Central memory CD8-positive, alpha-beta T cell (primary cell): ENCODE data around the gene ERCC2.

ENCODE experiments used
- ATAC-seq: fragments of 150-1000 bp; cut with Tn5 transposase; replicated peaks from 2 replicates; pipeline ENCODE4 v1.10.0; 2022; ENCODE audit warnings: mild to moderate bottlenecking, moderate FRiP score, moderate number of reproducible peaks; ENCODE audit not compliant: poor library complexity, severe bottlenecking; ENCODE audit errors: extremely low read depth
- DNase-seq, 2 donors: peaks; one replicate each; pipeline ENCODE4 v3.0.0; 2021; ENCODE audit warnings: low spot score in 2 of 2
- H3K27ac Mint-ChIP-seq: one replicate; pipeline ENCODE4 v1.8.0; 2022; ENCODE audit warnings: low read depth, mild to moderate bottlenecking, moderate library complexity, mixed read lengths
- H3K27me3 Mint-ChIP-seq: one replicate; pipeline ENCODE4 v1.8.0; 2022; ENCODE audit warnings: mixed read lengths
- H3K36me3 Mint-ChIP-seq: one replicate; pipeline ENCODE4 v1.8.0; 2022; ENCODE audit warnings: mild to moderate bottlenecking, moderate library complexity, mixed read lengths; ENCODE audit not compliant: insufficient read depth
- H3K4me1 Mint-ChIP-seq: one replicate; pipeline ENCODE4 v1.8.0; 2022; ENCODE audit warnings: mixed read lengths
- H3K4me3 Mint-ChIP-seq: one replicate; pipeline ENCODE4 v1.8.0; 2022; ENCODE audit warnings: mild to moderate bottlenecking, moderate library complexity, mixed read lengths
- H3K9me3 Mint-ChIP-seq: one replicate; pipeline ENCODE4 v1.8.0; 2022; ENCODE audit warnings: mixed read lengths

The ERCC2 gene

DNA sequence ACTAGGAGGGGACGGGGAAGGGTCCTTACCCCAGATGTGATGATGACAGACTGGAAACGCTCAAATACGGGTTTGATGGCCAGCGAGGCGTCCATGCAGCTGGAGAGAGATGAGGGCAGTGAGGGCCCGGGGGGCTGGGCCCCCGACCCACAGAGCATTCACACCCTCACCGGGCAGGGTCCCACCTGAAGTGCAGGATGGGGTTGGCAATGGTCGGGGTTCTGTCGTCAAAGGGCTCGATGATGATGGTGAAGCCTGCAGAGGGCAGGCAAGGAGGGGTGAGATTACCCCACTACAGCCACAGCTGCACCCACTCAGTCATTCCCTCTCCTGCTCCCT, 13.0 kb downstream of the ERCC2 start:
- Mint-ChIP-seq H3K4me1 (peaks cover 7% of the 10 kb centered on the region), H3K27ac (no peak overlapping the region)

DNA sequence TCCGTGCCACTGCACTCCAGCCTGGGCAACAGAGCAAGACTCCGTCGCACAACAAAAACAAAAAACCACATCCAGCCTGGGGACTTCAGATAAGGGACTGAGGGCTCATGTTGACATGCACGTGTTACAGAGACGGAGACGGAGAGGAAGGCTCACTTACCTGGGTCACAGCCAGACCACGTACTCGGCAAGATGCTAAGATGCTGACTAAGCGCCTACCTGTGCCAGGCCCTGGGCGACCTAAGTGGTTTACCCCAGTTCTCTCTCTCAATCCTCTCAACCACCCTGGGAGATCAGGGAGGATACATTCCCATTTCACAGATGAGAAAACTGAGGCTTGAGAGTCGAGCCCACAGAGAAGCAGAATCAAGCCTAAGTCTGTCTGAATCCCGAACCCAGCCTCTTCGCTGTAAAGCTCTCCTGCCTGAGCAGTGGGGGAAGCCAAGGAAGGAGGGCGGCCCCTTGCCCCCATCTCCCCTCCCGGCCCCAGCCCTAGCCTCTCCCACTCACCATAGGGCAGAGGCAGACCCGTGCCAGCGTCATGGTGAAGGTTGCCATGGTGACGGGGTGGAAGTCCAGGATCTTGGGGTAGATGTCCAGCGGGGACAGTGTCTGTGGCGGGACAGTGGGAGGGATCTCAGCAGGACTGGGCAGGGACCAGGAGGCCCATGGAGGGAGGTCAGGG, 13.5 kb downstream of the ERCC2 start:
- Mint-ChIP-seq H3K4me1 (peaks cover 7% of the 10 kb centered on the region), H3K9me3 (no peaks in the 10 kb centered on the region), H3K27me3 (no peaks in the 10 kb centered on the region), H3K36me3 (peaks cover 8% of the 10 kb centered on the region), H3K4me3 (no peak overlapping the region), H3K27ac (no peak overlapping the region)
- DNase-seq (no peak), ATAC-seq (no peak)

More for the DNA sequence above, 13.0 kb downstream of the ERCC2 start:
- no peak overlapping the region for H3K4me3 Mint-ChIP-seq
- DNase-seq (no peak), ATAC-seq (no peak)
- peaks cover 8% of the 10 kb centered on the region for H3K36me3 Mint-ChIP-seq
- no peaks in the 10 kb centered on the region for H3K27me3 Mint-ChIP-seq
- no peaks in the 10 kb centered on the region for H3K9me3 Mint-ChIP-seq

DNA sequence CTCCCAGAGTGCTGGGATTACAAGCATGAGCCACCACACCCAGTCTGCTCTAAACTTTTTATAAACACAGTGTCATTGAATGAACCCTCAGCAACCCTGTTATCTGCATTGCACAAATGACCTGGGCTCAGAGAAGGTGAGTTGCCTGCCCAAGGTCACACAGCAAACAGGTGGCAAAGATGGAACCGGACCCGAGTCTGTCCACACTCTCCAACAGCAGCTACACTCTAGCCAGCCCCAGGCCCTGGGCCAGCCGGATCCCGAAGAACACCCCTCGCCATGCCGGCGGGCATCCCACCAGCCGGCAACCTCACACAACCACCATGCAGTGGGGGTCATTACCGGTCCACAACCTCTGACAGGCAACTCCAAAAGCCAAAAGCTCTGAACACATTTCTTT, 14.5 kb downstream of the ERCC2 start:
- no peak overlapping the region for H3K4me3 Mint-ChIP-seq

DNA sequence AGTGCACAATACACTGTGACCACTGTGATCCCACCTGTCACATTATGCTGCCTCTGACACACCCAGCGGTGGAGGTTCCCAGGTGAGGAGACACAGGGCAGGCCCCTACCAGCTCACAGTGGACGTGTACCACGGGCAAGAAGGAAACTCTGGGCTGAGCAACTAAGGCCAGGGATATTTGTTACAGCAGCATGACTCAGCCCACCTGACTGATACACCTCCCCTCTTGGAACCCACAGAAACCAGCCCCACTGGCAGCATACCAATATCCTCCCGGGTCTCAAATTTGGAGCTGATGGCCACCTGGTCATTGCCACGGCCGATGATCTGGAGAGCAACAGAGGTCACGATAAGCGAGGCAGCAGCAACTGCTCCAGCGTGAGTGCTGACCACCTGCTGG, 15.0 kb downstream of the ERCC2 start:
- no peaks in the 10 kb centered on the region for H3K27me3 Mint-ChIP-seq
- no peak overlapping the region for H3K4me3 Mint-ChIP-seq
- H3K27ac Mint-ChIP-seq, result no peak overlapping the region
- peaks cover 7% of the 10 kb centered on the region for H3K4me1 Mint-ChIP-seq
- no peak for DNase-seq
- peaks cover 12% of the 10 kb centered on the region for H3K36me3 Mint-ChIP-seq
- no peak for ATAC-seq
- no peaks in the 10 kb centered on the region for H3K9me3 Mint-ChIP-seq

More for the DNA sequence above, 14.5 kb downstream of the ERCC2 start:
- Mint-ChIP-seq H3K4me1 (peaks cover 7% of the 10 kb centered on the region), H3K36me3 (peaks cover 9% of the 10 kb centered on the region), H3K27ac (no peak overlapping the region), H3K9me3 (no peaks in the 10 kb centered on the region), H3K27me3 (no peaks in the 10 kb centered on the region)
- DNase-seq (no peak), ATAC-seq (no peak)

DNA sequence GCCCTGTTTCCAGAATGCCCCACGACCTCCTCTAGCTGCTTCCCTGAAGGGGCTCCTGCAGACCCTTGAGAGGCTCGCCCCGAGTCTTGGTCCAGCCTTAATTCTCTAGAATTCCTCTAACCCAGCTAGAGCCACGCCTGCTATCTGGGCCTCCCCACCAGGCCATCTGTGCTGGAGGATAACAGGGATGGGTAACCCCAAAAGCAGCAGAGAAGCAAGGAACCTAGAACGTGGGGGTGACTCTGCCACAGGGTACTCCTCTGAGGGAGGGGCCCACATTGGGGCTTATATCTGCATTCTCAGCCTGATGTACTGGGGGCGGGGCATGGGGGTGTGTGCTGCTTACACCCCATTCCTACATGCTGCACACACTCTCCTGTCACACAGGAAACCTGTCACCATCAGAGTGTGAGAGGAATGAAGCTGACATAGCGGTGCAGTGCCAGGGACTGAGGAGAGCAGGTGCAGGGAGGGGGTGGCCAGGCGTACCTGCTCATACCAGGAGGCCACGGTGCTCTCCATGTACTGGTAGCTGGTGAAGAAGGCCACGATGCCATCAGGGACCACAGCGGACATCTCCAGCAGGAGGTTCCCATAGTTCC, 16.0 kb downstream of the ERCC2 start:
- peaks cover 10% of the 10 kb centered on the region for H3K36me3 Mint-ChIP-seq
- H3K27ac Mint-ChIP-seq, result peak overlapping the region; percentile 6
- H3K9me3 Mint-ChIP-seq, result no peaks in the 10 kb centered on the region
- peak; percentile 36 for ATAC-seq
- peak overlapping the region; percentile 9 for H3K4me3 Mint-ChIP-seq
- DNase-seq, result no peak
- H3K4me1 Mint-ChIP-seq, result peaks cover 7% of the 10 kb centered on the region
- no peaks in the 10 kb centered on the region for H3K27me3 Mint-ChIP-seq

DNA sequence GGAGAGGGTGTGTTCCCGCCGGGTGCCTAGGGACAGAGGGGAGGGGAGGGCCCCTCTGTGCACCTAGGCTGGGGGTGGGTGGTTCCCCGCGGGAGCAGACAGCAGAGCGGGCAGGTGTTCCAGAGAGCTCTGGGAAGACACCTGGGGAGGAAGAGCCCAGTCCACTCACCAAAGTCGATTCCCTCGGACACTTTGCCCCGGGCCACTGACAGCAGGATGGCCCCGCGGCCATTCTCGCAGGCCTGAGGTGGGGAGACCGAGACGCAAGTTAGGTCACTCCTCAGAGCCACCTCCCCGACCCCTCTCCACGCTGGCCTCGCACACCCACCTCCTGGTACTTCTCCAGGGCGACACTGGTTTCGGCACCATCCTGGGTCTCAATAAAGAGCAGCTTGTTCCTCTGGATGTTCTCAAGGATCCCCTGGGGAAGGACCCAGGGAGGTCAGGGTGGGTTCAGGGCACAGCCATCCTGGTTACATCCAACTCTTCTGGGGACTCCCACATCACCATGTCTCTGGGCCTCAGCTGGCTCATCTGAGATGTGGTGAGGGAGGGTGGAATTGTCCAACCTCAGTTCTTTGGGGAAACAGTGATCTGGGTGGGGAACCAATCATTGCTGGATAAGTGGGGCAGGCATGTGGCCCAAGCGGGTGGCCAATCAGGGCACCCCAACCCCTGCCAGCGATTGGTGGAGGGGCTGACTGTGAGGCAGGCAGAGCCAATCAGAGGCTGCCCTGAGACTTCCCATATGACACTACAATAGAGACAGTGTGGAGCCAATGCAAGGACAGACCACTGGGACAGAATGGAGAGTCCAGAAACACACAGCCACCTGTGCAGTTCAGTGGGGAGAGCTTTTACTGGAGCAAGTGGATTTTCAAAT, 17.2 kb downstream of the ERCC2 start:
- DNase-seq (no peak), ATAC-seq (no peak)
- H3K27ac Mint-ChIP-seq, result peak overlapping the region; percentile 6
- H3K36me3 Mint-ChIP-seq, result peaks cover 10% of the 10 kb centered on the region
- H3K4me1 Mint-ChIP-seq, result peaks cover 7% of the 10 kb centered on the region
- no peak overlapping the region for H3K4me3 Mint-ChIP-seq
- no peaks in the 10 kb centered on the region for H3K27me3 Mint-ChIP-seq
- H3K9me3 Mint-ChIP-seq, result no peaks in the 10 kb centered on the region

DNA sequence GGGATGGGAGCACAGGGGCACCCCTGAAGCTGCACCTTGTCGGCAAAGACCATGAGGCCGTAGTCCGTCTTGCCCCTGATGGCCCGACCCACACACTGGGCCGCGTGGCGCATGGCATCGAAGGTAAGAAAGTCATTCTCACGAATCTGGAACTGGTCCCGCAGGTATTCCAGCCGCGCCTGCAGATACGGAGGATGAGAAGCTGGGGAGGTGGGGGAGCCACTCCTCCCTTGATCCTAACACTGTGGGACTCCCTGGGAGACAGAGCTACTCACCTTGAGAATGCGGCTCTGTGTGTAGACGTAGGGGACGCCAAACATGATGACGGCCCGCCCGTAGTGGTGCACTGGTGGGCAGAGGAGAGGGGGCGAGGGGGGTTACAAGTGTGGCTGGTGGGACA, 17.9 kb downstream of the ERCC2 start:
- Mint-ChIP-seq H3K36me3 (peaks cover 10% of the 10 kb centered on the region), H3K4me1 (peaks cover 7% of the 10 kb centered on the region), H3K27me3 (no peaks in the 10 kb centered on the region), H3K4me3 (no peak overlapping the region), H3K27ac (no peak overlapping the region), H3K9me3 (no peaks in the 10 kb centered on the region)
- DNase-seq, result no peak
- ATAC-seq, result no peak

DNA sequence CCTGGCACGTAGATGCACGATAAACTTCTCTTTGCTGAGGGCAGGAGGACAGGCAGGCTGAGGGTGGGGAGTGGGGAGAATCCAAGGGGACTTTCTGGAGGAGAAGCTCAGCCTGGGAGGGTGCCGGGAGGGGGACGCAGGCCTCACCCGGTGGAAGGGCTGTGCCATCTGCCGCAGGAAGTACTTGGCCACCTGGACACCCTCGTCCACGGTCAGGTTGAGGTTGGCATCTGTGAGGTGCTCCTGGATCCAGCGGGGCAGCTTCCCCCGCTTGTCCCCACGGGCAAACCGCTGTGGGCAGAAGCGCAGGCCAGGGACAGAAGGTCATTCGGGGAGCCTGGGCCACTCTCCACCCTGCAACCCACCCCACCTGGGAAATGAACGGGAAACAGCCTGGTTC, 18.3 kb downstream of the ERCC2 start:
- no peaks in the 10 kb centered on the region for H3K27me3 Mint-ChIP-seq
- H3K9me3 Mint-ChIP-seq, result no peaks in the 10 kb centered on the region
- H3K4me1 Mint-ChIP-seq, result peaks cover 7% of the 10 kb centered on the region
- ATAC-seq (no peak), DNase-seq (no peak)
- no peak overlapping the region for H3K4me3 Mint-ChIP-seq
- H3K36me3 Mint-ChIP-seq, result peaks cover 10% of the 10 kb centered on the region
- H3K27ac Mint-ChIP-seq, result no peak overlapping the region

DNA sequence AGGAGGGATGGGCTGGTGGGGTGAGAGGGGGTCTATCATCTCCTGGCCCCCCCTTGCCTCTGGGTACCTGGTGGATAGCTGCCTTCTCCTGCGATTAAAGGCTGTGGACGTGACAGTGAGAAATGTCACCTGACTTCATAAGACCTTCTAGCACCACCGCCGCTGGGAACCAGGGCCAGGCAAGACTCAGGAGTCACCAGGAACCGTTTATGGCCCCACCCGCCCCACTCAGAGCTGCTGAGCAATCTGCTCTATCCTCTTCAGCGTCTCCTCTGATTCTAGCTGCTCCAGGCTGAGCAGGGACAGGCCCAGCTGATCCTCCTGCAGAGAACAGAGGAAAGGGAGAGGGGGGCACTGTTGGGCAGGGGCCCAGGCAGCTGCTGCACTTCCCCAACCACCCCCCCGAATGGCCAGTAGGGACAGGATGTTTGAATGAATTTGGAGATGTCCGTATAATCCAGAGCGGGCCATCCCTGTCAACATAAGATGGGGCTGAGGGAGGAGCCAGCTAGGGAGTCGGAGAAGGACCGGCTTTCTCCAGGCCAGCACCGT, 18.9 kb downstream of the ERCC2 start:
- Mint-ChIP-seq H3K27me3 (no peaks in the 10 kb centered on the region), H3K27ac (no peak overlapping the region), H3K4me1 (peaks cover 7% of the 10 kb centered on the region), H3K4me3 (no peak overlapping the region), H3K36me3 (peaks cover 9% of the 10 kb centered on the region), H3K9me3 (no peaks in the 10 kb centered on the region)
- DNase-seq, result no peak
- ATAC-seq, result no peak

DNA sequence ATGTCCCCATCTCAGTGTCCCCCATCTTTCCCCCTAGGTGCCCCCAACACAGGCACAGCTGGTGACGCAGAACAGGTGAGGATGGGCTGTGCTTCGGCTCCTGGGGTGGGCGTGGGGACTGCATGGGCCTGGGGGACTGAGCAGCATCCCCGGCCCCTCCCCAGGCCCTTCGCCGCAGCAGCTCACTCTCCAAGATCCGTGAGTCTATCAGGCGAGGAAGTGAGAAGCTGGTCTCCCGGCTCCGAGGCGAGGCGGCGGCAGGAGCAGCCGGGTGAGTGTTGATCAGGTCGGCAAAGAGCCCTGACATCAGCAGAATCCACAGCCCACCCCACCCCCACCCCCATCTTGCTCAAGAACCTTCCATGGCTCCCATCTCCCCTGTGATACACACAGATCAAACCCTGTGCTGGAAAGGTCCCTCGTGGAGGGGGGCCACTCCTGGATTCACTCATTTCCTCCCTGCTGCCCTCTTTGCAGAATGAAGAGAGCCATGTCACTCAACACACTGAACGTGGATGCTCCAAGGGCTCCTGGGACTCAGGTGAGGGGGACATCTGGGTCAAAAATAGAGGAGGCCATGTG, 19.8 kb downstream of the ERCC2 start:
- peaks cover 7% of the 10 kb centered on the region for H3K27me3 Mint-ChIP-seq
- peaks cover 7% of the 10 kb centered on the region for H3K4me1 Mint-ChIP-seq
- peaks cover 7% of the 10 kb centered on the region for H3K36me3 Mint-ChIP-seq
- DNase-seq (no peak), ATAC-seq (no peak)
- H3K4me3 Mint-ChIP-seq, result no peak overlapping the region
- no peak overlapping the region for H3K27ac Mint-ChIP-seq
- no peaks in the 10 kb centered on the region for H3K9me3 Mint-ChIP-seq

DNA sequence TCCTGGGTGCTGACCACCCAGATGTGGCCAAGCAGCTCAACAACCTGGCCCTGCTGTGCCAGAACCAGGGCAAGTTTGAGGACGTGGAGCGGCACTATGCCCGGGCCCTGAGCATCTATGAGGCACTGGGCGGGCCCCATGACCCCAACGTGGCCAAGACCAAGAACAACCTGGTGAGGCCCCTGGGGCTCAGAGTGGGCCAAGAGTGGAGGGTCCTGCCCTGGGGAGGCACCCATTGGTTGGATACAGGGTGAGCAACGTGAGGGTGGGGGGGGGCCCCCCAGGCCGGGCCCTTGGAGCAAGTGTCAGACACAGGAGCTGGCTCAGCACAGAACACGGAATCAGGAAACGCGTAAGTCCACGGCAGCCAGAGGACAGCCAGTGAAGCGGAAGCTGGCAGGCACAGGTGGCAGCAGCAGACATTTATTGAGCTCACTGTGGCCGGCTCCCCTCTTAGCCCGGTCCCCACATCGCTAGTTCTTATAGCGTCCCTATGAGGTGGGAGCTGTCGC, 20.9 kb downstream of the ERCC2 start:
- H3K27me3 Mint-ChIP-seq, result peaks cover 16% of the 10 kb centered on the region
- H3K4me3 Mint-ChIP-seq, result no peak overlapping the region
- peaks cover 7% of the 10 kb centered on the region for H3K36me3 Mint-ChIP-seq
- DNase-seq, result no peak
- H3K4me1 Mint-ChIP-seq, result peaks cover 3% of the 10 kb centered on the region
- no peak for ATAC-seq
- peak overlapping the region; percentile 1 for H3K27ac Mint-ChIP-seq
- H3K9me3 Mint-ChIP-seq, result no peaks in the 10 kb centered on the region

DNA sequence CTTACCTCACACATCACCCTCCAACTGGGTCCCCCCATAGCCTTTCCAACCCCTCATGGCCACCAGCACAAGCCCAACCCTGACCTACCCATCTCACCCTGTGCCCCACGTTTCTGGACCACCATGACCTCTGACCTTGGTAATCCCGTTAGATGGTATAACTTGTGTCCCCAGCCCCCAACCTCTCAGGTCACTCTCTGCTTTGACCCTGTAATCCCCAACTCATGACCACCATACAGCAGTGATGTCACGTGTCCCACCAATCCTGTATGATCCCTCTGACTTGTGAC, 21.3 kb downstream of the ERCC2 start:
- no peak for ATAC-seq
- Mint-ChIP-seq H3K36me3 (peaks cover 5% of the 10 kb centered on the region), H3K9me3 (no peaks in the 10 kb centered on the region), H3K4me3 (no peak overlapping the region), H3K27ac (peak overlapping the region; percentile 1), H3K4me1 (no peaks in the 10 kb centered on the region), H3K27me3 (peaks cover 16% of the 10 kb centered on the region)
- DNase-seq, result no peak
